ENCODE measurements around the gene ZNF497. TPM values are rescaled to one million over a fixed set of nuclear protein-coding genes. Genes with fewer than 3 reads are reported as not detected.
A peak's percentile ranks its signal among the peaks of the same experiment; 100 is the strongest.

ZNF497 gene
- total and polyA plus RNA-seq, 2 of the 13 experiments (the other 11 are each of a cell fraction or from before 2014, with no cell fraction given) = 1.5 to 1.9 TPM

GRCh38 chr19:58352760-58353671 lies 9.5 kb downstream of the ZNF497 start, which contains the start of gene A1BG (continued):
- no peak for TF ChIP-seq TBX3 (IDR thresholded peaks at IDR 0.05; ENCODE audit: borderline replicate concordance)
- no peak for TF ChIP-seq CBX1 (IDR thresholded peaks at IDR 0.05; ENCODE audit: low read depth)
- no peak for TF ChIP-seq ZHX2 (IDR thresholded peaks at IDR 0.05; ENCODE audit: low read depth)
- TF ChIP-seq ZHX2 (CRISPR knock-in tag; IDR thresholded peaks at IDR 0.05; ENCODE audit: borderline replicate concordance) = no peak
- TF ChIP-seq HDAC2 (CRISPR knock-in tag; IDR thresholded peaks at IDR 0.05) = peak; percentile 15; the same call in 1 of the 2 replicates
- TF ChIP-seq MXD1 (CRISPR knock-in tag; IDR thresholded peaks at IDR 0.05) = 0 out of 2 replicates have a peak, but pooled peaks have one; percentile 7
- no peak for TF ChIP-seq GPBP1L1 (CRISPR knock-in tag; IDR thresholded peaks at IDR 0.05)
- TF ChIP-seq CCDC6 (CRISPR knock-in tag; IDR thresholded peaks at IDR 0.05) = no peak
- no peak for TF ChIP-seq PRMT3 (CRISPR knock-in tag; IDR thresholded peaks at IDR 0.05; ENCODE audit: borderline replicate concordance, low read depth)
- no peak for TF ChIP-seq NPAS2 (CRISPR knock-in tag; IDR thresholded peaks at IDR 0.05; ENCODE audit: borderline replicate concordance)
- TF ChIP-seq ARNT (IDR thresholded peaks at IDR 0.05) = no peak
- TF ChIP-seq RBAK (CRISPR knock-in tag; IDR thresholded peaks at IDR 0.05) = no peak
- no peak for TF ChIP-seq ZEB1 (IDR thresholded peaks at IDR 0.05; ENCODE audit: insufficient replicate concordance, low read depth)
- no peak for TF ChIP-seq ZNF576 (CRISPR knock-in tag; IDR thresholded peaks at IDR 0.05)
- no peak for TF ChIP-seq JUN (CRISPR knock-in tag; IDR thresholded peaks at IDR 0.05)
- no peak for TF ChIP-seq ZNF841 (CRISPR knock-in tag; IDR thresholded peaks at IDR 0.05; ENCODE audit: borderline replicate concordance)
- no peak for TF ChIP-seq GLI4 (CRISPR knock-in tag; IDR thresholded peaks at IDR 0.05; ENCODE audit: borderline replicate concordance)
- TF ChIP-seq POLR2AphosphoS2 (IDR thresholded peaks at IDR 0.05; ENCODE audit: low read depth, low read length) = no peak
- no peak for TF ChIP-seq CBFB (CRISPR knock-in tag; IDR thresholded peaks at IDR 0.05)
- TF ChIP-seq TBX2 (CRISPR knock-in tag; IDR thresholded peaks at IDR 0.05; ENCODE audit: borderline replicate concordance) = peak; percentile 36; the same call in 1 of the 2 replicates
- TF ChIP-seq YEATS2 (CRISPR knock-in tag; IDR thresholded peaks at IDR 0.05; ENCODE audit: borderline replicate concordance) = no peak
- TF ChIP-seq ZNF776 (CRISPR knock-in tag; IDR thresholded peaks at IDR 0.05) = no peak
